Measurements from ENCODE around the gene ERI3.

- TF ChIP-seq NRL (CRISPR knock-in tag; IDR thresholded peaks at IDR 0.05; ENCODE audit: borderline replicate concordance): no peak
- no peak for TF ChIP-seq DNMT1 (CRISPR knock-in tag; IDR thresholded peaks at IDR 0.05)
Observed at GRCh38 chr1:44264451-44264771, 90.6 kb downstream of the ERI3 start.
